HG02763 (cell line): ENCODE data around the gene SF3A2.

Experiments
- ATAC-seq: cut with Tn5 transposase; IDR thresholded peaks from one replicate; pipeline ENCODE4 v1.9.1; 2021; ENCODE audit warnings: mild to moderate bottlenecking, moderate library complexity; ENCODE audit not compliant: unreplicated experiment

Gene SF3A2

GRCh38 chr19:2239771-2240770 lies 3.4 kb downstream of the SF3A2 start:
- no peak for ATAC-seq

- no peak for ATAC-seq
These were observed 4.5 kb downstream of the SF3A2 start for GRCh38 chr19:2240881-2241760.

GRCh38 chr19:2242092-2242537 lies 5.5 kb downstream of the SF3A2 start:
- ATAC-seq: no peak

- no peak for ATAC-seq
These were observed 6.2 kb downstream of the SF3A2 start for GRCh38 chr19:2242816-2243215.

DNA sequence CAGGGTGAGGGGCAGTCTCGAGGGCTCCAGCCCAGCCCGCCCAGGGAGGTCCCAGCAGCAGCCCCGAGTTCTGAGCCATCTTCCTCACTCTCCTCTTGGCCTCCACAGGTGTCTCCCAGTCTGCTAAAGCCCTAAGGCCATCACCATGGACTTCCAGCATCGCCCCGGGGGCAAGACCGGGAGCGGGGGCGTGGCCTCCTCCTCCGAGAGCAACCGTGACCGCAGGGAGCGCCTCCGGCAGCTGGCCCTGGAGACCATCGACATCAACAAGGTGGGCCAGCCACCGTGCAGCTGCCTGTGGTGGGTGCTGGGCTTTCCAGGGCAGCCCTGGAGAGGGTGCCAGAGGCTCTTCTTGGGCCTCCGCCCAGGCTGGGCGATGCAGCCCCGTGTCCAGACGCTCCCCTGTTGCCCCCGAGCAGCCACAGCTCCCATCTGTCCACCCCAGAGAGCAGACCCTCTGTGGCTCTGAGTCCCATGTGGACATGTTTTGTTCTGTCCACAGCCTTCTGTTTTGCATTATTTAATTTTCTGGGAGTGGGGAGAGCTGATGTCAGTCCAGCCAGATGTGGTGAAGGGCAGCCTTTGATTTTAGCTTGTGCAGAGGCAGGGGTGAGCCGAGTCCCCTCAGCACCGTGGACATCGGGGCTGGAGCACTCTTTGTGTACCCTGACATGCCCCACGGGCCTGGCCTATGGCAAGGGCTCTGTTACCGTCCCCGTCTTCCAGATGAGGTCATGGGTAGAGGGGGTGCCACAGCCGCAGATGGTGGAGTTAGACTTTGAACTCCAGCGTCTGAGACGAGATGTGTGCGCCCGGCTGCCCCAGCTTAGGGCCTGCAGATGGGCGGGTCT lies 6.9 kb downstream of the SF3A2 start:
- no peak for ATAC-seq

- ATAC-seq: no peak
These were observed 7.4 kb downstream of the SF3A2 start for GRCh38 chr19:2244125-2244411.

GRCh38 chr19:2244486-2244885 lies 7.9 kb downstream of the SF3A2 start:
- no peak for ATAC-seq

DNA sequence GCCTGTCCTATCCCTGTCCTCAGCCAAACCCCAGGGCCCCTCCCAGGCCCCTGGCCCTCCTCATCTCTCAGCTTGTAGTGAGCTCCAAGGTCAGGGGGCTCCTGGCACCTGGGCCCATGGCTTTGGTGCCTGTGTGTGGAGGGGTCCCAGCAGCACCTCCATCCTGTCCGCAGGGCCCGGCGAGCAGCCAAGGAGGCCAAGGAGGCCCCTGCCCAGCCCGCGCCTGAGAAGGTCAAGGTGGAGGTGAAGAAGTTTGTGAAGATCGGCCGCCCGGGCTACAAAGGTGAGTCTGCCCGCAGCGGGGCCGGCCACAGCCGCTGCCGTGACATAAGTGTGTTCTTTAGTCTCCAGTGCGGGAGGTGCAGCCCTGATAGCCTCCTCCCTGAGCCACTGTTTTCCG lies 8.6 kb downstream of the SF3A2 start:
- no peak for ATAC-seq

- no peak for ATAC-seq
These were observed 9.5 kb downstream of the SF3A2 start for GRCh38 chr19:2246014-2246620.

DNA sequence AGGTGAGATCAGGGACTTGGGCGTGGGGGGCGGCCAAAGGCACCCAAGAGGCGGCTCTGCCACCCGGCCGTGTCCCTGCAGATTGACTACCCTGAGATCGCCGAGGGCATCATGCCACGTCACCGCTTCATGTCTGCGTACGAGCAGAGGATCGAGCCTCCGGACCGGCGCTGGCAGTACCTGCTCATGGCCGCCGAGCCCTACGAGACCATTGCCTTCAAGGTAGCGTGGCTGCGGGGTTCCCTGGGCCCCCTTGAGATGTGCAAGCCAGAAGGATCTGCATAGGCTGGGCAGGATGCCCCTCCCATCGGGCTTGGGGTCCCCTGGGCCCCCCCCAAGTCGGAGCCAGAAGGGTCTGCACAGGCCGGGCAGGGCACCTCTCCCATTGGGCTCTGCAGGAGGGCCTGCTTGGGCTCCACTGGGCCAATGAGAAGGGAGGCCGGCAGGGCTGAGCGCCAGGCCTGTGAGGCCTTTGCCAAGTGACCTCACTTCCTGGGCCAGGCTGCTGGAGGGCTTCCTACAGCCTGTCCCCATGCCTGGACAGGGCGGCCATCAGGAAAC lies 10.3 kb downstream of the SF3A2 start:
- no peak for ATAC-seq

DNA sequence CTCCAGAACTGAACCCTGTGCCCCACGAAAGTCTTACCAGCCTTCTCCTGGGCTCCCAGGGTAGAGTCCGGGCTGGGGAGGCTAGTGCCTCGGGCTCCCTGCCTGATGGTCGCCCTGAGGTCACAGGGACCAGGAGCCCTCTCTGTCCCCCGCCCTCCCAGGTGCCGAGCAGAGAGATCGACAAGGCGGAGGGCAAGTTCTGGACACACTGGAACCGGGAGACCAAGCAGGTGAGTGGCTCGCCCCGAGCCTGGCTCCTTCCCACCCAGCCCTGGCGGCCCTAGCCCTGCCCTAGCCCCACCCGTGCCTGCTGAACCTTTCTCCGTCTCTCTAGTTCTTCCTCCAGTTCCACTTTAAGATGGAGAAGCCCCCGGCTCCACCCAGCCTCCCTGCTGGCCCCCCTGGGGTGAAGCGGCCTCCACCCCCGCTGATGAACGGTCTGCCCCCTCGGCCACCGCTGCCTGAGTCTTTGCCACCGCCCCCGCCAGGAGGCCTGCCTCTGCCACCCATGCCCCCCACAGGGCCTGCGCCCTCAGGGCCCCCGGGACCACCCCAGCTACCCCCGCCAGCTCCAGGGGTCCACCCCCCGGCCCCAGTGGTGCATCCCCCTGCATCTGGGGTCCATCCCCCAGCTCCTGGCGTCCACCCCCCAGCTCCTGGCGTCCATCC lies 10.9 kb downstream of the SF3A2 start:
- ATAC-seq: no peak

- ATAC-seq: no peak
These were observed 11.7 kb downstream of the SF3A2 start for GRCh38 chr19:2248136-2249009.

DNA sequence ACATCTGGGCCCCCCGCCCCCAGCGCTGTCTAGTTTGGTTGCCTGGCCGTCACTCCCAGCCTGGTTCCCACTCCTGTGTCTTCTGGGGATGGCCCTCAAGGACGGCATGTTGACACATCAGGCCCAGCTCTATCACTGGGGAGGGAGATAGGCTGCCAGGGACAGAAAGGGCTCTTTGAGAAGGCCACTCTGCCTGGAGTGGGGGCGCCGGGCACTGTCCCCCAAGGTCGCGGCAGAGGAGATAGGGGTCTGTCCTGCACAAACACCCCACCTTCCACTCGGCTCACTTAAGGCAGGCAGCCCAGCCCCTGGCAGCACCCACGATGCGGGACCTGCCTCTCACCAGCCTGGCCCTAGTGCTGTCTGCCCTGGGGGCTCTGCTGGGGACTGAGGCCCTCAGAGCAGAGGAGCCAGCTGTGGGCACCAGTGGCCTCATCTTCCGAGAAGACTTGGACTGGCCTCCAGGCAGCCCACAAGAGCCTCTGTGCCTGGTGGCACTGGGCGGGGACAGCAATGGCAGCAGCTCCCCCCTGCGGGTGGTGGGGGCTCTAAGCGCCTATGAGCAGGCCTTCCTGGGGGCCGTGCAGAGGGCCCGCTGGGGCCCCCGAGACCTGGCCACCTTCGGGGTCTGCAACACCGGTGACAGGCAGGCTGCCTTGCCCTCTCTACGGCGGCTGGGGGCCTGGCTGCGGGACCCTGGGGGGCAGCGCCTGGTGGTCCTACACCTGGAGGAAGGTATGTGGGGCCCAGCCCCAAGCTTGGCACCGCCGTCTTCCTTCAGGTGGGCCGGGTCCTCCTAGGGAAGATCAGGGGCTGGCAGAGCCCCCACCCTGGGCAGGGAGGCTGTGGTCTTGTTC lies 12.6 kb downstream of the SF3A2 start, which contains the start of gene AMH:
AMH (plus strand) TSS at position 314 of the 857 bp plus-strand sequence; CDS start at position 324, 10 bp downstream.
- no peak for ATAC-seq

GRCh38 chr19:2249880-2250765 lies 13.5 kb downstream of the SF3A2 start:
- no peak for ATAC-seq

- ATAC-seq: no peak
These were observed 14.1 kb downstream of the SF3A2 start for GRCh38 chr19:2250766-2251105.
